CMK (cell line): ENCODE results near the gene SP3.
A peak's percentile ranks its signal among the peaks of the same experiment; 100 is the strongest.

ENCODE experiments used
- DNase-seq: peaks from one replicate; pipeline ENCODE4 v3.0.0-alpha.2; 2010; ENCODE audit warnings: low read depth

SP3 gene

GRCh38 chr2:173966274-173967098, 1.3 kb upstream of the SP3 start:
- no peak for DNase-seq

- DNase-seq: peak; percentile 74
These were observed 405 bp downstream of the SP3 start for GRCh38 chr2:173964565-173965371.

- DNase-seq: peak; percentile 78
These were observed 1.2 kb downstream of the SP3 start for GRCh38 chr2:173963817-173964564.

- no peak for DNase-seq
These were observed 1.8 kb downstream of the SP3 start for GRCh38 chr2:173963323-173963816.

GRCh38 chr2:173962583-173963110, 2.5 kb downstream of the SP3 start:
- DNase-seq: no peak

- no peak for DNase-seq
These were observed 3.1 kb downstream of the SP3 start for GRCh38 chr2:173962031-173962430.

- no peak for DNase-seq
These were observed 3.8 kb downstream of the SP3 start for GRCh38 chr2:173961346-173961705.

- DNase-seq: no peak
These were observed 5.3 kb downstream of the SP3 start for GRCh38 chr2:173959909-173960308.

- DNase-seq: no peak
These were observed 5.8 kb downstream of the SP3 start for GRCh38 chr2:173959358-173959884.

GRCh38 chr2:173958198-173958846, 6.9 kb downstream of the SP3 start:
- no peak for DNase-seq

- DNase-seq: no peak
These were observed 7.7 kb downstream of the SP3 start for GRCh38 chr2:173957517-173957916.

- DNase-seq: no peak
These were observed 8.7 kb downstream of the SP3 start for GRCh38 chr2:173956454-173956853.

- no peak for DNase-seq
These were observed 9.3 kb downstream of the SP3 start for GRCh38 chr2:173955867-173956266.

GRCh38 chr2:173955004-173955403, 10.2 kb downstream of the SP3 start:
- DNase-seq: no peak

- DNase-seq: no peak
These were observed 12.1 kb downstream of the SP3 start for GRCh38 chr2:173953047-173953424.

- no peak for DNase-seq
These were observed 12.7 kb downstream of the SP3 start for GRCh38 chr2:173952267-173953046.

- no peak for DNase-seq
These were observed 16.3 kb downstream of the SP3 start for GRCh38 chr2:173948842-173949241.

- no peak for DNase-seq
These were observed 17.0 kb downstream of the SP3 start for GRCh38 chr2:173948198-173948597.

- no peak for DNase-seq
These were observed 18.0 kb downstream of the SP3 start for GRCh38 chr2:173947131-173947530.

GRCh38 chr2:173943738-173944137, 21.4 kb downstream of the SP3 start:
- DNase-seq: no peak
